SU-DHL-6 (cell line): Measurements from ENCODE around the gene TBC1D1.

Experiments
- H2AFZ ChIP-seq: fragments of 200-600 bp; sonication (generic); 2 replicates; pipeline ENCODE4 v1.6.1; 2014; ENCODE audit warnings: low read depth, mild to moderate bottlenecking, moderate library complexity, mixed read lengths, antibody characterized with exemption, low read length; ENCODE audit not compliant: severe bottlenecking
- H3F3A ChIP-seq: fragments of 200-600 bp; shearing (Covaris generic); 2 replicates; pipeline ENCODE4 v1.6.0; 2016; ENCODE audit warnings: antibody characterized with exemption, mild to moderate bottlenecking; ENCODE audit not compliant: insufficient read depth
- H3K27ac ChIP-seq: fragments of 200-600 bp; sonication (generic); 2 replicates; pipeline ENCODE4 v1.5.1; 2016; ENCODE audit warnings: low read depth, mild to moderate bottlenecking, low read length, moderate library complexity, mixed read lengths
- H3K27me3 ChIP-seq: fragments of 200-600 bp; sonication (generic), shearing (Covaris generic); 2 replicates; pipeline ENCODE4 v1.6.0; 2014; ENCODE audit warnings: mild to moderate bottlenecking, low read length
- H3K36me3 ChIP-seq: fragments of 200-600 bp; sonication (generic); 2 replicates; pipeline ENCODE4 v1.6.1; 2014; ENCODE audit warnings: mild to moderate bottlenecking, low read length, mixed read lengths
- H3K4me2 ChIP-seq: fragments of 300-600, 200-600 bp; shearing (Covaris generic), sonication (generic); 2 replicates; pipeline ENCODE4 v1.6.0; 2014; ENCODE audit warnings: low read length, low read depth, mild to moderate bottlenecking; ENCODE audit not compliant: poor library complexity, severe bottlenecking
- H3K4me3 ChIP-seq: fragments of 200-600 bp; sonication (generic); 2 replicates; pipeline ENCODE4 v1.5.1; 2014; ENCODE audit warnings: antibody characterized with exemption, low read length, mild to moderate bottlenecking, mixed read lengths; ENCODE audit not compliant: insufficient read depth, poor library complexity, severe bottlenecking
- H3K79me2 ChIP-seq: fragments of 200-600 bp; sonication (generic); 2 replicates; pipeline ENCODE4 v1.6.1; 2014; ENCODE audit warnings: mild to moderate bottlenecking, low read length, moderate library complexity; ENCODE audit not compliant: insufficient read depth
- H3K9ac ChIP-seq: fragments of 200-600 bp; sonication (generic); 2 replicates; pipeline ENCODE4 v1.7.0; 2014; ENCODE audit warnings: mild to moderate bottlenecking, low read length
- H3K9me2 ChIP-seq: fragments of 200-600 bp; sonication (generic); replicated peaks from 2 replicates; pipeline ENCODE4 v1.6.1; 2014; ENCODE audit warnings: low read length; ENCODE audit not compliant: insufficient read depth
- H3K9me3 ChIP-seq: fragments of 200-600 bp; sonication (generic); 2 replicates; pipeline ENCODE4 v1.6.1; 2014; ENCODE audit warnings: low read length, mixed read lengths; ENCODE audit not compliant: insufficient read depth
- H4K20me1 ChIP-seq: fragments of 200-600 bp; sonication (generic); 2 replicates; pipeline ENCODE4 v1.6.1; 2014; ENCODE audit warnings: low read depth, mild to moderate bottlenecking, antibody characterized with exemption, low read length, moderate library complexity, mixed read lengths
- CTCF ChIP-seq: fragments of 200-600 bp; sonication (generic); IDR thresholded peaks from one replicate; pipeline ENCODE4 v1.5.1; 2017; ENCODE audit warnings: antibody characterized with exemption, mild to moderate bottlenecking, low read length, moderate library complexity; ENCODE audit not compliant: insufficient read depth, poor library complexity, severe bottlenecking
- EZH2phosphoT487 ChIP-seq: fragments of 200-600 bp; sonication (generic), shearing (Covaris generic); conservative IDR thresholded peaks from 2 replicates; pipeline ENCODE4 v1.6.1; 2018; ENCODE audit warnings: mild to moderate bottlenecking, antibody characterized with exemption, low read length, moderate library complexity, mixed read lengths

Gene TBC1D1

DNA sequence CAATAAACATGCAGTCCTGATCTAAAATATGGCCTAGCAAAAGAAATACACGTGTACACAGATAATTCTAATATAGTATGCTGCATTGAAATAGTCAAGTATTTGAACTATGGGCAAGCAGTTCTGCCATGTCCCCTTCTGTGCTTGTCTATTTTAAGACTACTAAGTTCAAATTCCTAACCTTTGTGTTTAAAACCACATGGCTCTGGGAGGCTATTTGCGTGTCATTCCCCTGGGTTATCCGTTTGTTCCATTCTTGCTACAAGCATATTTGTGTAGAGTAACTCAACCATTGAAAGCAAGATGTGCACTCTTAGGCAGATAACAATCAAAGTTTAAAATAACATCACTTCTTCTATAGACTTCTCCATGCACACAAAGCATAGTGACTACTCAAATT is 25.4 kb upstream of the TBC1D1 start:
- no peak overlapping the region for H3K27ac ChIP-seq
- H3K9me2 ChIP-seq, result no peaks in the 10 kb centered on the region
- peaks cover 10% of the 10 kb centered on the region; the same call in 1 of the 2 replicates for H3K36me3 ChIP-seq
- H3K9me3 ChIP-seq, result no peaks in the 10 kb centered on the region
- H3K4me3 ChIP-seq, result no peak overlapping the region
- no peak overlapping the region for H3K4me2 ChIP-seq
- TF ChIP-seq EZH2phosphoT487 (no peak), CTCF (no peak)
- no peaks in the 10 kb centered on the region for H3K27me3 ChIP-seq
- H3F3A ChIP-seq, result no peaks in the 10 kb centered on the region
- H4K20me1 ChIP-seq, result no peaks in the 10 kb centered on the region
- H2AFZ ChIP-seq, result no peak overlapping the region
- H3K9ac ChIP-seq, result no peak overlapping the region
- H3K79me2 ChIP-seq, result no peaks in the 10 kb centered on the region

- Histone ChIP-seq H3K27ac (no peak overlapping the region), H2AFZ (no peak overlapping the region)
- TF ChIP-seq EZH2phosphoT487, result no peak
- TF ChIP-seq CTCF, result no peak
Measured at GRCh38 chr4:37867102-37867501, 23.8 kb upstream of the TBC1D1 start.

GRCh38 chr4:37868238-37868637 is 22.6 kb upstream of the TBC1D1 start:
- no peaks in the 10 kb centered on the region for H3K27me3 ChIP-seq
- H3F3A ChIP-seq, result no peaks in the 10 kb centered on the region
- H3K9me3 ChIP-seq, result no peaks in the 10 kb centered on the region
- H2AFZ ChIP-seq, result no peak overlapping the region
- no peak overlapping the region for H3K9ac ChIP-seq
- H3K4me3 ChIP-seq, result no peak overlapping the region
- H3K9me2 ChIP-seq, result no peaks in the 10 kb centered on the region
- no peaks in the 10 kb centered on the region for H3K79me2 ChIP-seq
- no peak overlapping the region for H3K4me2 ChIP-seq
- H3K36me3 ChIP-seq, result no peaks in the 10 kb centered on the region
- H3K27ac ChIP-seq, result no peak overlapping the region
- TF ChIP-seq CTCF (no peak), EZH2phosphoT487 (no peak)
- no peaks in the 10 kb centered on the region for H4K20me1 ChIP-seq

More at GRCh38 chr4:37867102-37867501, 23.8 kb upstream of the TBC1D1 start:
- Histone ChIP-seq H3K9ac (no peak overlapping the region), H4K20me1 (no peaks in the 10 kb centered on the region), H3K79me2 (no peaks in the 10 kb centered on the region), H3K36me3 (peaks cover 9% of the 10 kb centered on the region; the same call in 1 of the 2 replicates), H3K9me3 (no peaks in the 10 kb centered on the region), H3F3A (no peaks in the 10 kb centered on the region), H3K9me2 (no peaks in the 10 kb centered on the region), H3K27me3 (no peaks in the 10 kb centered on the region), H3K4me3 (no peak overlapping the region), H3K4me2 (no peak overlapping the region)
